Measurements from ENCODE around the gene SMIM44. TPM values are rescaled to one million over a fixed set of nuclear protein-coding genes. Genes with fewer than 3 reads are reported as not detected.

The SMIM44 gene
- total and polyA plus RNA-seq, 9 of the 15 experiments (the other 6 are each of a cell fraction or from before 2014, with no cell fraction given) = not detected

GRCh38 chr19:3500429-3501101 is 17.3 kb upstream of the SMIM44 start, which contains the start of gene DOHH (continued):
- TF ChIP-seq RAD51 (IDR thresholded peaks at IDR 0.05; ENCODE audit: borderline replicate concordance, low read depth) = peak; percentile 98
- peak; percentile 81 for TF ChIP-seq ZNF134 (CRISPR knock-in tag; conservative IDR thresholded peaks at IDR 0.05)
- peak; percentile 92 for TF ChIP-seq ETS1 (conservative IDR thresholded peaks at IDR 0.05; ENCODE audit: control insufficient read depth, low read depth, low read length)
- TF ChIP-seq ZNF12 (CRISPR knock-in tag; IDR thresholded peaks at IDR 0.05) = no peak
- TF ChIP-seq, protein P1, sequence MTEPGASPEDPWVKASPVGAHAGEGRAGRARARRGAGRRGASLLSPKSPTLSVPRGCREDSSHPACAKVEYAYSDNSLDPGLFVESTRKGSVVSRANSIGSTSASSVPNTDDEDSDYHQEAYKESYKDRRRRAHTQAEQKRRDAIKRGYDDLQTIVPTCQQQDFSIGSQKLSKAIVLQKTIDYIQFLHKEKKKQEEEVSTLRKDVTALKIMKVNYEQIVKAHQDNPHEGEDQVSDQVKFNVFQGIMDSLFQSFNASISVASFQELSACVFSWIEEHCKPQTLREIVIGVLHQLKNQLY (CRISPR knock-in tag; conservative IDR thresholded peaks at IDR 0.05) = 0 out of 4 replicates have a peak, but pooled peaks of 1 of the 2 experiments have one; percentile 11
- TF ChIP-seq CREM (IDR thresholded peaks at IDR 0.05; ENCODE audit: low read depth) = peak; percentile 78
- no peak for TF ChIP-seq LARP7 (IDR thresholded peaks at IDR 0.05)
- TF ChIP-seq ZNF431 (CRISPR knock-in tag; IDR thresholded peaks at IDR 0.05) = no peak
- TF ChIP-seq, protein P2, sequence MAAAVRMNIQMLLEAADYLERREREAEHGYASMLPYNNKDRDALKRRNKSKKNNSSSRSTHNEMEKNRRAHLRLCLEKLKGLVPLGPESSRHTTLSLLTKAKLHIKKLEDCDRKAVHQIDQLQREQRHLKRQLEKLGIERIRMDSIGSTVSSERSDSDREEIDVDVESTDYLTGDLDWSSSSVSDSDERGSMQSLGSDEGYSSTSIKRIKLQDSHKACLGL (CRISPR knock-in tag; IDR thresholded peaks at IDR 0.05; ENCODE audit: borderline replicate concordance, poor library complexity, severe bottlenecking) = peak; percentile 93
- peak in 1 of 2 experiments; percentile 77; a peak in 2 of 4 replicates for TF ChIP-seq TRIM24 (IDR thresholded peaks at IDR 0.05)
- no peak for TF ChIP-seq HNRNPUL1 (IDR thresholded peaks at IDR 0.05; ENCODE audit: low read length)
- TF ChIP-seq PHF8 (IDR thresholded peaks at IDR 0.05; ENCODE audit: borderline replicate concordance, low read length) = peak; percentile 91; the same call in 1 of the 2 replicates
- TF ChIP-seq GTF2B (IDR thresholded peaks at IDR 0.05; ENCODE audit: extremely low read depth, insufficient read length) = no peak
- TF ChIP-seq, protein P3, sequence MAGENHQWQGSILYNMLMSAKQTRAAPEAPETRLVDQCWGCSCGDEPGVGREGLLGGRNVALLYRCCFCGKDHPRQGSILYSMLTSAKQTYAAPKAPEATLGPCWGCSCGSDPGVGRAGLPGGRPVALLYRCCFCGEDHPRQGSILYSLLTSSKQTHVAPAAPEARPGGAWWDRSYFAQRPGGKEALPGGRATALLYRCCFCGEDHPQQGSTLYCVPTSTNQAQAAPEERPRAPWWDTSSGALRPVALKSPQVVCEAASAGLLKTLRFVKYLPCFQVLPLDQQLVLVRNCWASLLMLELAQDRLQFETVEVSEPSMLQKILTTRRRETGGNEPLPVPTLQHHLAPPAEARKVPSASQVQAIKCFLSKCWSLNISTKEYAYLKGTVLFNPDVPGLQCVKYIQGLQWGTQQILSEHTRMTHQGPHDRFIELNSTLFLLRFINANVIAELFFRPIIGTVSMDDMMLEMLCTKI (IDR thresholded peaks at IDR 0.05; ENCODE audit: partially characterized antibody) = no peak
- TF ChIP-seq POLR3A (IDR thresholded peaks at IDR 0.05; ENCODE audit: borderline replicate concordance, extremely low read depth, insufficient read depth, insufficient read length) = no peak
- TF ChIP-seq NFYB (IDR thresholded peaks at IDR 0.05; ENCODE audit: extremely low read depth, insufficient read length) = peak; percentile 66
- TF ChIP-seq CREB1 (IDR thresholded peaks at IDR 0.05) = peak; percentile 22; the same call in 1 of the 2 replicates
- TF ChIP-seq CREB1 (CRISPR knock-in tag; IDR thresholded peaks at IDR 0.05) = peak; percentile 42; the same call in 1 of the 2 replicates
- TF ChIP-seq BRCA1 (IDR thresholded peaks at IDR 0.05) = no peak
- no peak for TF ChIP-seq BRCA1 (CRISPR knock-in tag; IDR thresholded peaks at IDR 0.05)
- TF ChIP-seq, protein P4, sequence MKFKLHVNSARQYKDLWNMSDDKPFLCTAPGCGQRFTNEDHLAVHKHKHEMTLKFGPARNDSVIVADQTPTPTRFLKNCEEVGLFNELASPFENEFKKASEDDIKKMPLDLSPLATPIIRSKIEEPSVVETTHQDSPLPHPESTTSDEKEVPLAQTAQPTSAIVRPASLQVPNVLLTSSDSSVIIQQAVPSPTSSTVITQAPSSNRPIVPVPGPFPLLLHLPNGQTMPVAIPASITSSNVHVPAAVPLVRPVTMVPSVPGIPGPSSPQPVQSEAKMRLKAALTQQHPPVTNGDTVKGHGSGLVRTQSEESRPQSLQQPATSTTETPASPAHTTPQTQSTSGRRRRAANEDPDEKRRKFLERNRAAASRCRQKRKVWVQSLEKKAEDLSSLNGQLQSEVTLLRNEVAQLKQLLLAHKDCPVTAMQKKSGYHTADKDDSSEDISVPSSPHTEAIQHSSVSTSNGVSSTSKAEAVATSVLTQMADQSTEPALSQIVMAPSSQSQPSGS (CRISPR knock-in tag; IDR thresholded peaks at IDR 0.05) = no peak

Measured in K562 (cell line).